Measurements from ENCODE around the gene HDAC4.

DNA sequence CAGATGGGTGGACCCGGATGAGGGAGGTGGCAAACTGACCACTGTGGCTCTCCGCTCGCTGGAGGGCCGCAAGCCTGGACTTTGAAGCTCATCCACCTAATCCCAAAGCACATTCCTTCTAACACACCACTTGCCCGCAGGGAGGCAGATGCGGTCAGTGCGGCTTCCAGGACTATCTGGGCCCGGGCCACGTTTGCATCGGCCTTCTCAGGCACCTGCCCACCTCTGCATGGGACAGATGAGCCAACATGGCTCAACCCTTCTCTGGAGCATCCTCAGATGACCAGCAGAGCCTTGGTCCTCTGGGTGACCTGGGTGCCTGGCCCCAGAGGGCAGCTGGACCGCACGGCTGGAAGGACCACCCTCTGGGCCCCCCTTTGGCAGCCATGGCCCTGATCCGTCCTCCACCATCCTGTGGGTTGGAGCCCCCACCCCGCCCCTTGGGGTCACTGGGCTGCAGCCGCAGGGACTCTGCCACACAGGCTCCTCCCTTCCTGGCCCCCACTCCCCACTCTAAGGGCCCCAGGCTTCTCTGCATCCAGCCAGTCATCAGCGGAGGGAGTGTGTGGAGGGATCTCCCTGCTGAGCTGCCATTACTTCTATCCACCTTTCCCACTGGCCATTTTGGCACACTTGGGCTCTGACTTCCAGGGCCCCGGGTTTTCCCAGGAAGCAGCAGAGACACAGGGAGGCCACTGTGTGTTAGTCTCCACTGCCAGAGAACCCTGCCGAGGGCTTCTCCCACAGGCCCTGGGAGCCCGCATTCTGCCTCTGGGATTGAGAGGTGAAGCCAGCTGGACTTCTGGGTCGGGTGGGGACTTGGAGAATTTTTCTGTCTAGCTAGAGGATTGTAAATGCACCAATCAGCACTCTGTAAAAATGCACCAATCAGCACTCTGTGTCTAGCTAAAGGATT lies 12.3 kb downstream of the HDAC4 start:
- no peak for TF ChIP-seq POLR2AphosphoS5 (IDR thresholded peaks at IDR 0.05; ENCODE audit: insufficient read depth in 1 of 2, low read depth in 1 of 2)
- TF ChIP-seq, protein P1, sequence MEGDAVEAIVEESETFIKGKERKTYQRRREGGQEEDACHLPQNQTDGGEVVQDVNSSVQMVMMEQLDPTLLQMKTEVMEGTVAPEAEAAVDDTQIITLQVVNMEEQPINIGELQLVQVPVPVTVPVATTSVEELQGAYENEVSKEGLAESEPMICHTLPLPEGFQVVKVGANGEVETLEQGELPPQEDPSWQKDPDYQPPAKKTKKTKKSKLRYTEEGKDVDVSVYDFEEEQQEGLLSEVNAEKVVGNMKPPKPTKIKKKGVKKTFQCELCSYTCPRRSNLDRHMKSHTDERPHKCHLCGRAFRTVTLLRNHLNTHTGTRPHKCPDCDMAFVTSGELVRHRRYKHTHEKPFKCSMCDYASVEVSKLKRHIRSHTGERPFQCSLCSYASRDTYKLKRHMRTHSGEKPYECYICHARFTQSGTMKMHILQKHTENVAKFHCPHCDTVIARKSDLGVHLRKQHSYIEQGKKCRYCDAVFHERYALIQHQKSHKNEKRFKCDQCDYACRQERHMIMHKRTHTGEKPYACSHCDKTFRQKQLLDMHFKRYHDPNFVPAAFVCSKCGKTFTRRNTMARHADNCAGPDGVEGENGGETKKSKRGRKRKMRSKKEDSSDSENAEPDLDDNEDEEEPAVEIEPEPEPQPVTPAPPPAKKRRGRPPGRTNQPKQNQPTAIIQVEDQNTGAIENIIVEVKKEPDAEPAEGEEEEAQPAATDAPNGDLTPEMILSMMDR (IDR thresholded peaks at IDR 0.05): no peak
